Suprapubic skin (tissue), 3 donors: Measurements from ENCODE around the gene MLH1.

ENCODE experiments used
- CTCF ChIP-seq, 2 donors: fragments of 200-600 bp in 1 of 2; fragments of 450-650 bp in 1 of 2; sonication (generic) in 1 of 2; IDR thresholded peaks; one replicate each; pipeline ENCODE4 v1.5.1; 2016 to 2019; ENCODE audit warnings: antibody characterized with exemption in 2 of 2, mild to moderate bottlenecking in 1 of 2, moderate library complexity in 1 of 2
- POLR2AphosphoS5 ChIP-seq, 3 donors: sonication (generic); formaldehyde crosslinking; IDR thresholded peaks; one replicate each; pipeline ENCODE4 v1.6.1; 2017; ENCODE audit warnings: antibody characterized with exemption in 3 of 3

DNA sequence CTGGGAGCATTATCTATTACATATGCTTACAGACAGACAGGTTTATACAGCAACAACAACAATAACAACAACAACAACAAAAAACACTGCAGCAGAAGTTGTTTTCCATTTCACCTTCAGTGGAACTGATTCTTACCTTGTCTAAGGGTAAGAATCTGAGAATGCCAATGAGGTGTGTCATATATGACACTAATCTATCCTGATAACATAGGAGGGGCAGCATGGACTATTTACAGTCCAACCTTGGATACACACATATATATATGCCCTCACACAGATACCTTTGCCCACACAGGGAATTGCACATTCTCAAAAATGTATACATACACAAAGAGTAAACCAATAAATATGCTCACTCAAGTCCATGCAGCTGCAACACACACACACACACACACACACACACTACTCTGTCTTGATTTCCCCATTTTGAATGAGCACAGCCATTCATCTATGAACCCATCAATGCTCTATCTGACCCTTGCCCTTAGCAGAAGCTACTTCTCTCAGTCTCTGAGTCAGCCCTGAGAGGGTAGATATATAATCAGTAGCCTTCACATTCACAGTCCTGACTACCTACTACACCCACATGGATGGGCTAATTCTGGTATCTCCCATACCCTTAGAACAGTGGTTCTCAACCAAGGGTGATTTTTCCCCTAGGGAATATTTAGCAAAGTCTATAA lies 38.7 kb upstream of the MLH1 start:
- TF ChIP-seq POLR2AphosphoS5 (IDR thresholded peaks at IDR 0.05) (no peak), CTCF (IDR thresholded peaks at IDR 0.05) (no peak)
